Lung (tissue), 12 donors: ENCODE data around the gene EIF5A. TPM values are rescaled to one million over a fixed set of nuclear protein-coding genes. Genes with fewer than 3 reads are reported as not detected.

Experiments used
- ATAC-seq: fragments of 200-7000 bp; cut with Tn5 transposase; one replicate; pipeline ENCODE4 v1.9.1; 2020; ENCODE audit warnings: moderate number of reproducible peaks; ENCODE audit not compliant: insufficient read depth, low FRiP score
- DNase-seq, 3 donors: peaks; one replicate each; pipeline ENCODE4 v3.0.0-alpha.2; 2013 to 2017
- H3K27ac ChIP-seq, 2 donors: one replicate each; pipeline ENCODE4 v1.5.1; 2013; ENCODE audit warnings: mild to moderate bottlenecking in 2 of 2, moderate library complexity in 2 of 2, control low read depth in 1 of 2, inconsistent platforms in 1 of 2, low read depth in 1 of 2, low read length in 1 of 2
- H3K27me3 ChIP-seq, 3 donors: one replicate each; pipeline ENCODE4 v1.5.1; 2013; ENCODE audit warnings: low read length in 2 of 3; ENCODE audit not compliant: control insufficient read depth in 3 of 3, insufficient read depth in 3 of 3
- H3K36me3 ChIP-seq, 4 donors: one replicate each; pipeline ENCODE4 v1.5.1; 2013; ENCODE audit warnings: low read length in 4 of 4, mild to moderate bottlenecking in 1 of 4, moderate library complexity in 1 of 4; ENCODE audit not compliant: control insufficient read depth in 4 of 4, insufficient read depth in 4 of 4
- H3K4me1 ChIP-seq, 5 donors: one replicate each; pipeline ENCODE4 v1.5.1; 2013; ENCODE audit warnings: low read length in 5 of 5, mild to moderate bottlenecking in 2 of 5, moderate library complexity in 1 of 5; ENCODE audit not compliant: control insufficient read depth in 5 of 5, insufficient read depth in 5 of 5
- H3K4me3 ChIP-seq: one replicate; pipeline ENCODE4 v1.5.1; 2013; ENCODE audit warnings: mild to moderate bottlenecking, control low read depth, moderate library complexity
- H3K9ac ChIP-seq, 2 donors: one replicate each; pipeline ENCODE4 v1.5.1; 2013; ENCODE audit warnings: low read length in 2 of 2, control low read depth in 1 of 2; ENCODE audit not compliant: insufficient read depth in 1 of 2
- H3K9me3 ChIP-seq, 4 donors: one replicate each; pipeline ENCODE4 v1.5.1; 2013; ENCODE audit warnings: low read length in 3 of 4, mild to moderate bottlenecking in 1 of 4, moderate library complexity in 1 of 4; ENCODE audit not compliant: control insufficient read depth in 4 of 4, insufficient read depth in 3 of 4
- CTCF ChIP-seq: IDR thresholded peaks from 2 replicates; pipeline ENCODE4 v1.5.1; 2012; ENCODE audit warnings: mild to moderate bottlenecking; ENCODE audit errors: control extremely low read depth, extremely low read depth
- WGBS, 2 donors: extraction: QIAGEN DNeasy Blood & Tissue Kit; methylation state at CpG; one replicate each; pipeline ENCODE4 v1.1.7; 2013; 5-methylcytosine and 5-hydroxymethylcytosine counted together
- polyA plus RNA-seq, 2 donors: library from polyadenylated mRNA; stranded (reverse); fragments of 200-250 nt; gene quantifications; one replicate each; pipeline ENCODE4 v1.2.1, GENCODE V29; 2013
- total RNA-seq, 2 donors: library from RNA; depleted of rRNA in 1 of 2; stranded (reverse); fragments of >200 nt in 1 of 2; gene quantifications; one replicate each; pipeline ENCODE4 v1.2.1, GENCODE V29; 2014 to 2021
- donor health status: control.
- donor health status: control.
- donor health status: Bipolar disorder and iron deficiency.
- donor health status: healthy.
- donor health status: DM: yes; HTN: yes; CAD: no.

The EIF5A gene
- total and polyA plus RNA-seq, 4 donors, result 104 to 607 (median 556) TPM

- no peak within 1 kb of the TSS for H3K9ac ChIP-seq
- H3K4me1 ChIP-seq, result peaks cover 0 to 21% (median 4%) of the 10 kb centered on the region in 5 donors
- TF ChIP-seq CTCF, result no peak
- peaks cover 0 to 8% (median 0%) of the 10 kb centered on the region in 3 donors for H3K27me3 ChIP-seq
- H3K36me3 ChIP-seq, result no peaks in the 10 kb centered on the region
- H3K27ac ChIP-seq, result peak within 1 kb of the TSS; percentile 86 to 88
- DNase-seq, result peak; percentile 93 to 94 (median 94)
- 1% methylated on average over 56 to 71 of the region's 71 CpGs for WGBS, 2 donors
- peak; percentile 91 for ATAC-seq
- H3K4me3 ChIP-seq, result peak within 1 kb of the TSS; percentile 27
- no peaks in the 10 kb centered on the region for H3K9me3 ChIP-seq
Observed at GRCh38 chr17:7281074-7281952, 26.1 kb upstream of the EIF5A start, which contains the start of gene SLC2A4. SLC2A4 (plus strand) TSS chr17:7281718; CDS start chr17:7281935, 217 bp downstream.

- peak in 2 of 3 donors; percentile 51 to 53 for DNase-seq
- peak overlapping the region; percentile 25 for H3K4me3 ChIP-seq
- WGBS, 2 donors, result 1 to 4% methylated on average over 35 to 43 of the region's 43 CpGs
- peak overlapping the region in 1 of 2 donors; percentile 85 for H3K27ac ChIP-seq
- H3K9me3 ChIP-seq, result no peaks in the 10 kb centered on the region
- no peak for ATAC-seq
- H3K9ac ChIP-seq, result no peak overlapping the region
- H3K36me3 ChIP-seq, result no peaks in the 10 kb centered on the region
- TF ChIP-seq CTCF, result no peak
- peaks cover 0 to 8% (median 0%) of the 10 kb centered on the region in 3 donors for H3K27me3 ChIP-seq
- H3K4me1 ChIP-seq, result peaks cover 0 to 21% (median 4%) of the 10 kb centered on the region in 5 donors
Observed at GRCh38 chr17:7281953-7282751, 25.3 kb upstream of the EIF5A start.

- no peak for TF ChIP-seq CTCF
- Histone ChIP-seq H3K4me3 (no peak overlapping the region), H3K9ac (no peak overlapping the region), H3K27ac (peak overlapping the region in 1 of 2 donors; percentile 85), H3K9me3 (no peaks in the 10 kb centered on the region), H3K36me3 (no peaks in the 10 kb centered on the region), H3K27me3 (peaks cover 0 to 8% (median 0%) of the 10 kb centered on the region in 3 donors), H3K4me1 (peaks cover 0 to 21% (median 4%) of the 10 kb centered on the region in 5 donors)
- ATAC-seq (no peak), DNase-seq (no peak)
- 58 to 59% methylated on average over 6 of the region's 6 CpGs for WGBS, 2 donors
Observed at GRCh38 chr17:7282752-7283321, 24.6 kb upstream of the EIF5A start.
